Head of caudate nucleus (tissue), 42 donors: ENCODE data around the gene CCDC138.

Source experiments
- DNase-seq, 42 donors: peaks; one replicate each; pipeline versions ENCODE4 v3.0.0 to v3.0.0-alpha.2; 2020 to 2021; ENCODE audit warnings: mixed read lengths in 7 of 42
- intact Hi-C: fragments of 100-400 bp; cut with DNase I; formaldehyde crosslinking; loops from one replicate; pipeline ENCODE4 v1.15.0; 2022

Gene CCDC138

GRCh38 chr2:108878276-108878675, 91.7 kb downstream of the CCDC138 start:
- no peak for DNase-seq
- intact Hi-C loops = no loop called here

DNA sequence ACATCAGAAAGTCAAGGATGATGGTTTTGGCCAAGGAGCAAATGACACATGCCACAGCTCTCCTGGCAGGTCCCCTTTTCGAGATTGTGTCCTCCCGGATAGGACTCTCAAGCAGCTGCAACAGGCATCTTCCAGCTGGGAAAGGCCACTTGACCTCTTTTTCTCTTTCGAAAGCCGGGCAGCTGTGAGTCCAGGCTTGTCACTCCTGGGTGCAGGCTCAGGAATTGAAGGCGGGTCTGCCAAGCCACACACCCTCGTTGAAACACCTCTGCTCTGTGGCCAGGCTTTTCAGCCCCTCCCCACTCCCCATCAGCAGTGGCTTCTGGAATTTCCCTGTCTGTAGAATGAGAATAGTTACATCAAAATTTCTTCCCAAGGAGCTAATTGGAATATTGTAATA, 98.0 kb downstream of the CCDC138 start:
- intact Hi-C loops = no loop called here
- no peak for DNase-seq

GRCh38 chr2:108889907-108890306, 103.3 kb downstream of the CCDC138 start:
- no peak for DNase-seq
- intact Hi-C loops = no loop called here

- intact Hi-C loops = no loop called here
- DNase-seq = no peak
Observed at GRCh38 chr2:108893277-108893676, 106.7 kb downstream of the CCDC138 start.

DNA sequence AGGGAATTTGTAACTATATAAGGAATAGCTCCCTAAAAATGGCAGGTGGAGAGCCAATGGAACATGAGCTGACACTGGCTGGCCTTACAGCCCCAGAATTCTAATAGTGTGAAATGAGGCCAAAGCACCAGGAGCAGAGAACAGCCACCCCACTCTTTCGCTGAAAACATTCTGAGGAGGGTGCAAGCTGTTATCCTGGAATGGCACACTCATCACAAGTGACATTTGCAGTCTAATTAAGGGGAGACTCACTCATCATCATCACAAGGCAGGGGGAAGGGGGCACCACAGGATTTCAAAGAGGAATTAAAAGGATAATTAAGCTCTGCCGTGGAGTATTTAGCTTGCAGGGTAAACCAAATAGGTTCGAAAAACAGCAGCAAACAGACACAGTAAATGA, 108.2 kb downstream of the CCDC138 start:
- intact Hi-C loops = no loop called here
- no peak for DNase-seq

DNA sequence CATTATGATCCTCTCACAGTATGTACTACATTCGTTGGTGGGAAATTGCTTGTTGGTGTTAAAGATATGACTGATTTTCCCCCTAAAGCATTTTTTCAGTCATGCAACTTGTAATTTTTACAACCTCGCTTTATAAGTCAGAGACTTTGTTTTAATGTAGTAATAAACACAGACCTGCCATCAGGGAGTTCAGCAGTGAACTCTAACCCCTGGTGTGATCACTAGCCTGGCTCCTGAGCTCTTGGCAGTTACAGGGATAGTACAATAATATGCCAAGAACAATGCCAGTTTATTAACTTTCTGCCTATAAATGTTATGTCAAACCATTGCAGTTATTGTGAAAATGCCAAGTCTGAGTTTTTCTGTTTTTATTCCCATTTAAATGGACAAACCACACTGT, 108.6 kb downstream of the CCDC138 start:
- no peak for DNase-seq
- intact Hi-C loops = no loop called here

- DNase-seq = no peak
- intact Hi-C loops = no loop called here
Observed at GRCh38 chr2:108896741-108897140, 110.2 kb downstream of the CCDC138 start.

DNA sequence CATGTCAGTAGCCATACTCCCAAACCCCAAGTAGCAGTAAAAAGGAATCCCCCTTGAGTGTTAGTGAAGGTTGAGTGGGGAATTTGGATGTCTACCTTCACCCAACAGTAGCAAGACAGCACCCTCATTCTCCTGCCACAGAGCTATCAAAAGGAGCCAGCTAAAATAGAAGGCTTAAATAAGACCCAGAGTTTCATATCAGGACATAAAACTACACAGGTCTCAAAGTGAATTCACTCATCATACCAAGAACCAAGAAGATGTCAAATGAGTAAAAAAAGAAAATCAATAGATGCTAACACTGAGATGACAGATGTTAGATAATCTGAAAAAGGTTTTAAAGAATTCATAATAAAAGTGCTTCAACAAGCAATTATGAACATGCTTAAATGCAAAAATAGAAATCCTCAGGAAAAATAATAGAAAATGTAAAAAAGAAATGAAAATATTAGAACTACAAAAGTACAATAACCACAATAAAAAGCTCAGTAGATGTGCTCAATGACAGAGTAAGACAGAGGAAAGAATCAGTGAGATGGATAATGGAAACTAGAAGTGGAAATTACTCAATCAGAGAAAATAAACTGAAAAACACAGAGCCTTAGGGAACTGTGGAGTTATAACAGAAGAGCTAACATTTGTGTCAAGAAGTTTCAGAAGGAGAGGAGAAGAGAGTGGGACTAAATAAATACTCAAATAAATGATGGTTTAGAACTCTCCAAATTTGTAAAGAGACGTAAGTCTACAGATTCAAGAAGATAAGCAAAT, 111.9 kb downstream of the CCDC138 start:
- DNase-seq = no peak
- intact Hi-C loops = no loop called here

GRCh38 chr2:108904680-108905079, 118.1 kb downstream of the CCDC138 start:
- DNase-seq = no peak
- intact Hi-C loops = no loop called here

- intact Hi-C loops = no loop called here
- DNase-seq = no peak
Observed at GRCh38 chr2:108905176-108905575, 118.6 kb downstream of the CCDC138 start.

DNA sequence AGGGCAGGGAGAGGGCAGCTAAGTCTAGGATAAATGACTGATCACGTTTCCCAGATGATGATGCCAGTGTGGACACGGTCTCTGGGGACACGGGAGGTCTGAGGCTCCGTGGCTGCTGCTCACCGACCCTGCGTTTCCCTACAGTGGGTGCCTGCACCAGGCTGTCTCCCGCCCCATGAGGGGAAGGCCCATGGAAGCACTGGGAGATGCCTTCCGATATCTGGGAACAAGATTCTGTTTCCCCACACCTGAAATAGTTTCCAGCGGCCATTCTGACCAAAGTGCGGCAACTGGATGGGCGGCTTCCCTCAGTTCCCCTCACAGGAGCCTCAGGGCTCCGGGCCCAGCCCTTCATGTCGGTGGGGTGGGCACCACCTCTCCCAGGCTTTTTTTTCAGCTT, 119.3 kb downstream of the CCDC138 start:
- intact Hi-C loops = no loop called here
- peak in 2 of 42 donors; percentile 3 to 34 for DNase-seq

DNA sequence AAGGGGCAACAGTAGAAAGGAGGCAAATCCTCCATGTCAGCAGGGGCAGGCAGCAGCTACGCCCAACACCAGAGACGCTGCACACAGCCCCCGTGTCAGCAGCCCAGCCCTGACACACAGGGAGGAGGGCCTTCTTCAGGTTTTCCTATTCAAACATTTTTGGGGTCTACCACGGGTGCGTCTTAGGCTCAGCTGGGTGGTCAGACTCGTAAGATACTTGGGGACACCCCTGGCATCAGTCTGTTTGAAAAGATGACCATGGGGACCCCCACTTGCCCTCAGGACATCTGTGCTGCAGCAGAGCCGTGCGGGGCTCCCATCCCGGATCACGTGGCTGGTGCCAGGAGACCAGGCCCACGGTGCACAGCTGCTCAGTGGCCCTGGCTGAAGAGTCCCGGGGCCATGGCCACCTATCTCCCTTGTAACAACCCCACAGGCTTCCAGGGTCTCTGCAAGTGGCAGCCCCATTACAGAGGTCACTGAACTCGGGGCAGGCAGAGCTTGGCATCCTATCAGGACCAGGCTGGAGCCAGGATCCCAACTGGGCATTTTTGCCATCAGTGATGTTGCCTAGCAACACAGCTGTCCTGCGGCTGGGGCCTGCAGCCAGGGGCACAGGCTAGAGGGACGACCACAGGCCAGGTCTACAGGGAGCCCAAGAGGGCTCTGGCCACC, 120.0 kb downstream of the CCDC138 start:
- DNase-seq = peak in 3 of 42 donors; percentile 6 to 41 (median 23)
- intact Hi-C loops = no loop called here

DNA sequence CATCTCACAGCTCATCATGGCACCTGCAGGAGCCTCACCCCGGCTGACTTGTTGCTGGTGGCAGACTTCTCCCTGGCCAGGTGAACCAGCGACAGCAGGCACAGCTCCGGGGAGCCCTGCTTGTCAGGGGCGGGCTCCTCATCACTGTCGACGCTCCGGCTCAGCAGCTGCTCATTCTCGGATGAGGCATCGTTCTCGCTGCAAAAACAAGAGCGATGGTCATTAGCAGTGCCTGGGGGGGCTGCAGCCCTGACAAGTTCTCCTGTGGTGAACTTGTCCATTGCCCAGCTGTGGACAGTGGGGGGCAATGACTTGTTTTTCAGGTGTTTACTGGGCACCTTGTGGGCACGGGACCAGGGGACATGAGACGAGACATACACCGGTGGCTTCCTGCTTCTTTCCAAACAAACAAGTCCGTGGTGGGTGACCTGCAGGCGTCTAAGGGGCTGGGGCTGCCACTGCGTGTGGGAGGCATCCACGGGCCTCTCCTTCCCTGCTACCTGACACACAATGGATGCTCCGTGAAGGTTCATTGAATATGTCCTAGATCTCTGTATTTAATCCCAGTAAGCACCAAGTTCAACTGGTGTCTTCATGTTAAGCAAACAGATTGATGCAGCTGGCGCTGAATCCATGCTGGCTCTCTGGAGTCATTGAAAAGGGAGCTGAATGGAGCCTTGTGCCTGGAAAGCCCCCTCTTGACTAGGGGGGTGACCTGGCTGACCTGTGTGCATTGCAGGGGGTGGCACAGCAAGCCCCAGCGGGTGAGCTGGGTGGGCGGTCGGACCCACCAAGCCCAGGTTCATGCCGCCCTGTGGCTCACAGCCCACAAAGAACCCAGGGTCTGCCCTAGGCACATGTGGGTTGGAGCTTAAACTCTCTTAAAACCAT, 121.5 kb downstream of the CCDC138 start:
- peak in 4 of 42 donors; percentile 8 to 31 (median 24) for DNase-seq
- intact Hi-C loops = no loop called here

DNA sequence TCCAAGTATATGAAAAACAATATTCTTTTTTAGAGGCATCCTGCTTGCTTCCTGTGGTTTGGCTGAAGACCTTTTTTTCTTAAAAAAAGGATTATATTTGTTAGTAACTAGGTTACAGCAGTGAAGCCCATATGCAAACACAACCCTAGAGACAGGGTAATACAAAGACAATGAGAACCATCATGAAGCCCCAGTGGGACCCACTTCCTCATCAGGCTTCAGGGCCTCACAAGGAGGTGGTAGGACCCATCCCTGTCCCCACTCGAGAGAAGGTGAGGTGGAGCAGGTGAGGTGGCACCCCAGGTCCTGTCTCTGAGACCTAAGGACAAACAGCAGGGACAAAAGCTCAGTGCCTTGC, 122.1 kb downstream of the CCDC138 start:
- DNase-seq = peak in 1 of 42 donors; percentile 16
- intact Hi-C loops = no loop called here

GRCh38 chr2:108909275-108909823, 122.8 kb downstream of the CCDC138 start:
- DNase-seq = peak in 3 of 42 donors; percentile 3 to 33 (median 10)
- intact Hi-C loops = no loop called here

GRCh38 chr2:108910011-108910431, 123.5 kb downstream of the CCDC138 start:
- peak in 4 of 42 donors; percentile 5 to 34 (median 13) for DNase-seq
- intact Hi-C loops = no loop called here

DNA sequence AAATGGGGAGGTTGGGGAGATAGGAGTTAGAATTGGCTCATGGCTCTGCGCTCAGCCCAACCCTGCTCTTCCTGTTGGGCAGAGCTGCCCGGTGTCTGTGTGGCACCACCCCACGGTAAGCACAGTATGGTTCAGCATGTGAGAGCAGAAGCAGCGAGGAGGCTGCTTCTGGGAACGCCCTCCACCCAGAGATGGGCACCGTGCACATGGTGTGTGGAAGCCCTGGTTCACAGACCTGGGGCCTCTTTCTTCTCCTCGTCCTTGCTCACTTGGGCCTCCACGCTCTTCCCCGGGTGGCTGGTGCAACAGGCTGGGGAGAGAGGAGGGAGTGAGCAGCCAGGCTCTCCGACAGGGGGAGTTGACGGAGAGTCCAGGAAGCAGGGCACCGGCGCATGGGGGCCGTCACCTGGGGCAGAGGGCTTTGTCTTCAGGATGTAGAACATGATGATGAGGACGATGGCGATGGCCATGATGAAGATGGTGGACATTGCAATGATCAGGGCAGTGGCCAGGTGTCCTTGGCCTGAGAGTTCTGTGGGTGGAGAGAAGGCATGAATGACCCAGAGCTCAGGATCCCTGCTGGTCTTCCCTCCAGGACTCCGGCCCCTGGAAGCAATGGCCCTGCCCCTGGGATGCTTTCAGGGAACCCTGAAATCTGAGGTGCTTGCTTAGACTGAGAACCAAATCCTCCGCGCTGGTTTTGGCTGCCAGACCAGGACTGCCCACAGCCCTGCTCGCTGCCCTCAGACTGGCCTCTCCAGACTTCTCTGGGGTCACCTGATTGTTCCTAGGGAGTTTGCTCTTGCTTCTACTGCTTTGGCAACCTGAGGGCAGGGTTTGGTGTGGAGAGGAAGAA, 124.2 kb downstream of the CCDC138 start:
- DNase-seq = peak in 6 of 42 donors; percentile 3 to 31 (median 14)
- intact Hi-C loops = no loop called here

- DNase-seq = peak in 4 of 42 donors; percentile 4 to 27 (median 8)
- intact Hi-C loops = no loop called here
Observed at GRCh38 chr2:108911401-108911800, 124.8 kb downstream of the CCDC138 start.
